SW 1271 (cell line): ENCODE results near the gene TCF7.

Source experiments
- DNase-seq, 2 experiments: peaks; one replicate each; lab custom pipeline; 2025; lab: John Stamatoyannopoulos, UW

Gene TCF7

DNA sequence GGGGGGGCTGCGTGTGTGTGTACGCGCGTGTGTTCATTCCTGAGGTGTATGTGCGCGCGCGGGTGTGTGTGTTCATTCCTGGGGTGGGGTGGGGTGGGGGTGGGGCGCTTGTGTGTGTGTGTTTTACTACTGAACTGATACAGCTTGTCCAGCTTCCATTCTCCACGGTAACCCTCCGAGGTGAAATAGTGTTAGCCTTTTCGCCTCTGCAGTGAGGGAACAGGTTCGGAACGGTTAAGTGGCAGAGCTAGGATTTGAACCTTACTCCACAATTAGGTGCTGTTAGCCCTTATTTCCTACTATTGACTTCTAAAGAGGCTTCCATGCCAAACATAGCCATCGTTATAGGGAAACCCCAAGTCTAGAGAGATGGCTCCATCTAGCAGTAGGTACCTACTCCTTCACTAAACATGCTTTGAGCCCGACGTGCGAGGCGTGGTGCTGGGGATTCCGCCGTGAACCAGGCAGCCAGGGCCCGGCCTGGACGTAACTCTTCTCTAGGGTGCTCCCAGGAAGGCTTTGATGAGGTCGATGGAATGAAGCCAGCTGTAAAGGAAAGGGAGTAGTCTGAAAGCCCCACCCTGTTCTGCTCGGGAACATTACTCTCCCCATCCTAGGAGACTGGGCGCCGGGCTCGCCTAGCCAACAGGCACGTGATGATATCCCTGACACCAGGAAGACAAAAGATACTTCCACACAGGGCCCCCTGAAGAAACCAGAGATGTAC is 63.1 kb downstream of the TCF7 start:
- DNase-seq: peak in 1 of 2 experiments; percentile 61

DNA sequence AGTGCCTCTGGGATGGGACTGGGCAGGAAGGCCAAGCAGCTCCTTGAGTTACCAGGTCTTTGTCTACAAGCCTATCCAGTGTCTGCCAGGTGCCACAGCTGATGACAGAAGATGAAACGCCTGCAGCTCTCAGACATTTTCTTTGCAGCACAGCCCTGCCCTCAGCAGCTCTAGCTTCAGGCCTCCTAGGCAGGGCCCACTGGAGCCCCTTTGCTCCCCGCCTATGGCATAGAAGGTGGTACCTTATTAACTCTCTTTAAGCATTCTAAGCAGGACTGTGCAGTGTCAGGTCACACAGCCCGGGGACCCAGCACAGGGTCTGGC is 63.6 kb downstream of the TCF7 start:
- DNase-seq: no peak

DNA sequence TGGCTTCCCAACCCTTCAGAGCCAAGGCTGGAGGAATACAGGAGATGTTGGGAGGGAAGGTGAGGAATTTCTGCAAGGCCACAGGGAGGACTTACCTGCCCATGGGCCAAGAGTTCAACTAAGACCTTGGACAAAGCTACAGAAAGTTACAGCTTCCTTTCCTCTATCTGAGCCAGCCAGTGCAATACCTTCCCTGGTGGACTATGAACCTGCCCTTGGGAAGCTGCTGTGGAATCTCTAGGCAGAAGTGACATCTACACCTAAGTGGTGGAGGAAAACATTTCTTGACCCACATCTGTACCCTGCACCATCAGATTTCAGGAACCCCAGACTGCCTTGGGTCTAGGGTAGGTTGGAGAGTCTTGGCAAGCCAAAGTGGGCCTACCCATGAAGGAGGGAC is 69.0 kb downstream of the TCF7 start:
- no peak for DNase-seq

DNA sequence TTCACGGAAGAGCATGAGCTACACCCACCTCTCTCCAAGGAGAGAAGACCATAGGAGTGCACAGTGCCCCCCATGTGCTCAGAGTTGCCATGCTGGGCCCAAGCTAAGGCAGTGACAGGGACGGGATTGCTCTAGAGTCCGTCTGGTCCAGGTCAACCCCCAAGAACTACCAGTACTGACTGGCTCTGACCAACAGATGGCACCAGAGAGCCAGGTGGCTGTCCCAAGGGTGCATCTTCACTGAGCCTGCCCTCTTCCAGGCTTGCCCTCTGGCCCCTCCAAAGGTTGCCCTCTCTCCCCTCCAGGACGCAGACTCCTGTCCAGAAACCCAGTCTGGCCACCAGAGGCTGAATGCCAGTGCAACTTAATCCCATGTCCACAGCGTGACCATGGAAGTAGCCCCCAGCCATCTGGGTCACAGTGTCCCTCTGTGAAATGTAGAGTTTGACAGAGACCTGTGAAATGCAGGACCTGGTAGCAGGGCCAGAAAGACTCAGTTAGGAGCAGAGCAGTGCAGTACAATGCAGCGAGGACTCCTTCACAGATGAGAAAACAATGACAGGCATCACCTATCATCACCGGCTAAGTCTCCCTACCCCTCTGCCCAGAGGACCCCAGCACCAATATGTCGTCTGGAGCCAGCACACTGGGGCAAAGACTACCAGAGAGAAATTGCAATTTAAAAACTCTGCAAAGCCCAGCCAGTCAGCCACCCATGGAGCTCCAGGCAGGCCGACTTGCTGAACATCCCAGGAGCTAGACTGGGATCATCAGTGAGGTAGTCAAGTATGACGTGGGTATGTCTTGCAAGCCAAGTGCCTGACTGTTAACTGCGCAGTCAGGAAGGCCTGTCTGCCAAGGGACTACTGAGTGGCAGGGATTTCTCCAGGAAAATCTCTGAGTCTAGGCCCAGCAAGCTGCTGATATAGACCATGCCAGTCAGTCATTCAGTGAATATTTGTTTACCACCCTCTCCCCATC is 70.0 kb downstream of the TCF7 start:
- peak in 1 of 2 experiments; percentile 59 for DNase-seq

DNA sequence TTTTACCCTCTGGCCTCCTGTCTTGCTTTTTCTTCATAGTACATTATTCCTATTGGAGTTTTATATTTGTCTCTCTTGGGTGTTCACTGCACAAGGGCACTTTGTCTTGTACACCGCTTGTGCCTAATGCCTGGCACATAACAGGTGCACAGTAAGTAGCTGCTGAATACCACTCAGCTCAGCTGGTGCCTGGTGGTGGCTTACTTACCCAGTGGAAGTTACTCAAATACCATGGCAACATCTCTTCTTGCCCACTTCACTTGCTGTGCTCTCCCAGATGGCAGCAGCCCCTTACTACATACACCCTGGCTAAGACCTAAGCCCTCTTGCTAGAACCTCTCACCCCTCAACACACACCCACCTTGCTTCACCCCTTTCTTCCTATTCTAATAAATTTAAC is 73.6 kb downstream of the TCF7 start:
- DNase-seq: no peak

DNA sequence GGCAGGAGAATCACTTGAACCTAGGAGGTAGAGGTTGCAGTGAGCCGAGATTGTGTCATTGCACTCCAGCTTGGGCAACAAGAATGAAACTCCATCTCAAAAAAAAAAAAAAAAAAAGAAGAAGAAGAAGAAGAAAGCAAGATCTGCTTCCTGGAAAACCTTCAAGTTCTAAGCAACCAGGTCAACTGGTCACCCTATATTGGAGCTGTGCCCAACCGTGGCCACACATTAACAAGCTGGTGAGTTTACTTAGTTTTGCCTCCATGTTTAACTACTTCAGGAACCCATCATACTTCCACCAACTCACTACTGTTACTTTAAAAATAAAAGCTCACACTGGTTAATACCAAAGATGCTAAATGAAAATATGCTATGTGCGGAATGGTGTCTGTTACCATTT is 74.5 kb downstream of the TCF7 start:
- no peak for DNase-seq

DNA sequence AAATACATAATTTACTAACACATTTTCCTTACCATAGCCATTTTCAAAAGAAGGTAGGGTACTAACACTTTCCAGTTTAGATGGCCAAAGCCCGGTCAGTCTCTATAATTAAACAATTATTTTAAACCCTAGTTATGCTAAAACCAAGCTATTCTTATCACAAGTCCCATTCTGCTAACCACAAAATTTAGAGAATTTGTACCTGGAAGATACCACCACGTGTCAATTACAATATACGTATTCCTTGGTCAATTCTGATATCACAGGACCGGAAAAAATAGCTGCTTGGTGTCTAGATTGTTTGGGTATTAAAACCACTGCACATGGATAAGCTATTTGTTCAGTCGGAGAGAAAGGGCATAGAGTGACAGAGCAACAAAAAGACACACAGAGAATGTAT is 81.2 kb downstream of the TCF7 start:
- no peak for DNase-seq
